Measurements from ENCODE around the gene HIGD1B. TPM values are rescaled to one million over a fixed set of nuclear protein-coding genes. Genes with fewer than 3 reads are reported as not detected.

The HIGD1B gene
- total RNA-seq, result not detected in 2 replicates

DNA sequence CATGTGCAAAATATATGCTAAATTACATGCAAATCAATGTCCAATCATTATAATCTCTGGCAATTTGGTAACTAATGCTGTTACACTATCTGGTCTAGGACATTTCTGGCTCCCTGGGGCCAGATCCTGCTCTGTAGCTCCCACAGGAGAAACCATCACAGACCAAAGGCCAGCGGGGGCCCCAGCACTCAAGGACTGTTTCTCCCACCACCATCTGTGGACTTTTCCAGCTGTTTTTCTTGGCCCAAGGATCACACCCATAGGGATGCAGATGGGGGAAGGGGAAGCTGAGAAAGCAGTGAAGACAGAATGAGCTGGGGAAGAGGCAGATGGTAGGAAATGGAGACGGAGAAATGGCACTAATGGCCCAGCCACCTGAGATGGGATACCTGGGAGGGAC is at the start of gene HIGD1B:
HIGD1B (plus strand) TSS at position 298 of the 400 bp plus-strand sequence. CDS start 270 bp downstream, outside the sequence.
- ChIA-PET CTCF (no interaction called here), POLR2A (no interaction called here)
- no peak for TF ChIP-seq CTCF (IDR thresholded peaks at IDR 0.05)
- intact Hi-C loops (cut with micrococcal nuclease), result no loop called here
- no peaks in the 10 kb centered on the region for H3K9me3 Mint-ChIP-seq
- H3K27me3 Mint-ChIP-seq, result no peaks in the 10 kb centered on the region
- H3K4me3 Mint-ChIP-seq, result no peak within 1 kb of the TSS
- ATAC-seq (ENCODE audit: low read depth) (no peak), DNase-seq (no peak)
- no peak within 1 kb of the TSS for H3K27ac Mint-ChIP-seq
- H3K4me1 Mint-ChIP-seq, result peaks cover 10% of the 10 kb centered on the region
- peaks cover 34% of the 10 kb centered on the region for H3K36me3 Mint-ChIP-seq (ENCODE audit: low read depth)

GRCh38 chr17:44798356-44798755 is 49.3 kb upstream of the HIGD1B start:
- CTCF ChIA-PET, result interaction anchor here (0.6 kb wide), 1 partner anchor 223 kb away, joined by 3 read pairs; no protein-coding TSS in a partner anchor
- Mint-ChIP-seq H3K27ac (no peak overlapping the region), H3K4me3 (no peak overlapping the region), H3K27me3 (no peaks in the 10 kb centered on the region), H3K36me3 (ENCODE audit: low read depth) (no peaks in the 10 kb centered on the region), H3K9me3 (no peaks in the 10 kb centered on the region), H3K4me1 (no peaks in the 10 kb centered on the region)
- ATAC-seq (ENCODE audit: low read depth) (no peak), DNase-seq (no peak)
- intact Hi-C loops (cut with micrococcal nuclease), result no loop called here
- POLR2A ChIA-PET, result no interaction called here
- TF ChIP-seq CTCF (IDR thresholded peaks at IDR 0.05), result no peak

DNA sequence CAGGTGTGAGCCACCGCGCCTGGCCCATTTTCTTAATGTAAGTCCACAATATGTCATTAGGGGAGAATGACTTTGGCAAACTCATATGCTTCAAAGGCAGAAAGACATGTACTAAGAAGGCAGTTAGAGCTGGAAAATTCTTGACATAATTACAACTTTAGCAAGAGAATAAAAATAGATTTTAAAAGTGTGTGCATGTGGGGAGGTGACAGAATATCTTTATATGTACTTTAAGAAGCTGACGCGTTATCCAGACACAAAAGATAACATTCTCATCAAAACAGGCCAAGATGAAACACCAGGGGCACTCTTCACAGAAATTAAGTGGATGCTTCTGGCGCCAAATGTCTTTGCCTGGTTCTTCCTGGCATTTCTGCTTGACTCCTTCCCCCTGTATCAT is 45.8 kb upstream of the HIGD1B start:
- ATAC-seq (ENCODE audit: low read depth) (no peak), DNase-seq (no peak)
- ChIA-PET POLR2A (no interaction called here), CTCF (no interaction called here)
- Mint-ChIP-seq H3K4me3 (no peak overlapping the region), H3K9me3 (no peaks in the 10 kb centered on the region), H3K4me1 (no peaks in the 10 kb centered on the region), H3K36me3 (ENCODE audit: low read depth) (no peaks in the 10 kb centered on the region), H3K27me3 (no peaks in the 10 kb centered on the region), H3K27ac (no peak overlapping the region)
- intact Hi-C loops (cut with micrococcal nuclease), result no loop called here
- no peak for TF ChIP-seq CTCF (IDR thresholded peaks at IDR 0.05)

- TF ChIP-seq CTCF (IDR thresholded peaks at IDR 0.05), result no peak
- no peaks in the 10 kb centered on the region for H3K27me3 Mint-ChIP-seq
- ATAC-seq (ENCODE audit: low read depth), result no peak
- H3K9me3 Mint-ChIP-seq, result no peaks in the 10 kb centered on the region
- intact Hi-C loops (cut with micrococcal nuclease), result no loop called here
- no peak overlapping the region for H3K27ac Mint-ChIP-seq
- no peak overlapping the region for H3K4me3 Mint-ChIP-seq
- H3K4me1 Mint-ChIP-seq, result peaks cover 2% of the 10 kb centered on the region
- DNase-seq, result no peak
- CTCF ChIA-PET, result no interaction called here
- H3K36me3 Mint-ChIP-seq (ENCODE audit: low read depth), result no peaks in the 10 kb centered on the region
- POLR2A ChIA-PET, result no interaction called here
These were observed 43.2 kb upstream of the HIGD1B start for GRCh38 chr17:44804302-44805089.

GRCh38 chr17:44807093-44807816 is 40.4 kb upstream of the HIGD1B start:
- H3K27ac Mint-ChIP-seq, result no peak overlapping the region
- H3K36me3 Mint-ChIP-seq (ENCODE audit: low read depth), result no peaks in the 10 kb centered on the region
- H3K4me3 Mint-ChIP-seq, result no peak overlapping the region
- no peaks in the 10 kb centered on the region for H3K9me3 Mint-ChIP-seq
- DNase-seq, result no peak
- ChIA-PET CTCF (no interaction called here), POLR2A (no interaction called here)
- peaks cover 2% of the 10 kb centered on the region for H3K4me1 Mint-ChIP-seq
- no peak for ATAC-seq (ENCODE audit: low read depth)
- H3K27me3 Mint-ChIP-seq, result no peaks in the 10 kb centered on the region
- no peak for TF ChIP-seq CTCF (IDR thresholded peaks at IDR 0.05)
- intact Hi-C loops (cut with micrococcal nuclease), result no loop called here
